Measurements from ENCODE around the gene ZFHX3. TPM values are rescaled to one million over a fixed set of nuclear protein-coding genes. Genes with fewer than 3 reads are reported as not detected.

ZFHX3 gene
- total and polyA plus RNA-seq, 9 of the 15 experiments (the other 6 are each of a cell fraction or from before 2014, with no cell fraction given), result 0.01 to 0.23 (median 0.06) TPM; not detected in 4

DNA sequence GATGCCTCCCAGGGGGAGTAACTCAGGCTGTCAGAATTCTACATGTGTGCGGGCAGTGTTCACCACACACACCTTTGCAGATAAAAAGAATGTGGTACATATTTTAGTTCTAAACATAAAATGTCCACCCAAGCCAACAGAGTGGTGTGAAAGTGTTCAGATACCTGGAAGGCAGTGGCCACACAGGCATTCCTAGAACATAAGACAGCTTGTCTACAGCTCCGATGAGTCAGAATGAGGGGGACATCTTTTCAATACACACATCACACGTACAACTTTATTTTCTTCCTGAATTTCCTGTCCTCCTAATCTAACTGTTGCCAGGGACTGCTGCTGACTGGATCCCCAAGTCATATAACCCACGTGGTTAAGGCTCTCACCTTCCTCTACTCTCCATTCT, 142.3 kb downstream of the ZFHX3 start:
- in situ Hi-C loops (cut with MboI), result no loop called here
- no peaks in the 10 kb centered on the region for H4K20me1 ChIP-seq (replicated peaks; ENCODE audit: control insufficient read depth, insufficient read depth, low read length)
- H3K9me1 ChIP-seq (ENCODE audit: control insufficient read depth, insufficient read depth, low read length), result no peaks in the 10 kb centered on the region
- ChIA-PET CTCF (ENCODE audit: low intra/inter-chr PET ratio) (no interaction called here), POLR2A (no interaction called here)
- H3K36me3 ChIP-seq (ENCODE audit: control insufficient read depth, insufficient read depth, low read length), result no peaks in the 10 kb centered on the region
- ATAC-seq, result no peak
- no peaks in the 10 kb centered on the region for H3K4me1 ChIP-seq (replicated peaks in 1 of 2; ENCODE audit: control insufficient read depth in 2 of 2, insufficient read depth in 2 of 2, low read length in 2 of 2)
- H3K27ac ChIP-seq (ENCODE audit: extremely low read depth, low read depth, low read length), result no peak overlapping the region
- 0% methylated on average over 4 of the region's 4 CpGs for WGBS (ENCODE audit: insufficient coverage, low coverage, missing lambda C conversion rate)
- H3K9ac ChIP-seq (ENCODE audit: insufficient read depth in 1 of 2, low read depth in 2 of 2, low read length in 2 of 2), result no peak overlapping the region
- no peak overlapping the region for H3K4me3 ChIP-seq
- DNase-seq (ENCODE audit: extremely low read depth in 1 of 4, low spot score in 3 of 4), result no peak
- H3K79me2 ChIP-seq (ENCODE audit: control insufficient read depth, insufficient read depth, low read length), result no peaks in the 10 kb centered on the region
- FAIRE-seq, result no peak
- no peak overlapping the region for H3K4me2 ChIP-seq (ENCODE audit: insufficient read depth, low read length)
- intact Hi-C loops (cut with micrococcal nuclease), result no loop called here
- H3K9me3 ChIP-seq (replicated peaks; ENCODE audit: control insufficient read depth, insufficient read depth, low read depth, low read length), result no peaks in the 10 kb centered on the region
- no TSS peak for BruUV-seq (replicated peaks)
- no peak overlapping the region for H2AFZ ChIP-seq (ENCODE audit: low read depth, low read length)
- peaks cover 7 to 51% of the 10 kb centered on the region in 2 experiments; a peak in 4 of 5 replicates for H3K27me3 ChIP-seq (ENCODE audit: control insufficient read depth in 2 of 2, insufficient read depth in 2 of 2, low read length in 2 of 2)
- TF ChIP-seq ZFP36 (IDR thresholded peaks at IDR 0.05; ENCODE audit: low read depth, low read length, partially characterized antibody) (no peak), ZNF197 (CRISPR knock-in tag; IDR thresholded peaks at IDR 0.05; ENCODE audit: low read depth) (no peak), SAFB2 (IDR thresholded peaks at IDR 0.05; ENCODE audit: borderline replicate concordance, low read depth, low read length, severe bottlenecking) (no peak), POLR2AphosphoS5 (IDR thresholded peaks at IDR 0.05; ENCODE audit: control insufficient read depth, insufficient read depth, low read depth, low read length) (no peak), XRCC5 (IDR thresholded peaks at IDR 0.05; ENCODE audit: low read depth, low read length) (no peak), SMARCB1 (IDR thresholded peaks at IDR 0.05; ENCODE audit: insufficient read length, low read depth) (no peak), ZNF41 (CRISPR knock-in tag; conservative IDR thresholded peaks at IDR 0.05) (no peak), KAT8 (IDR thresholded peaks at IDR 0.05; ENCODE audit: low read depth) (no peak), ZNF830 (CRISPR knock-in tag; IDR thresholded peaks at IDR 0.05) (no peak), LARP7 (IDR thresholded peaks at IDR 0.05) (no peak), GABPB1 (CRISPR knock-in tag; IDR thresholded peaks at IDR 0.05) (no peak)
- TF ChIP-seq, protein P1, sequence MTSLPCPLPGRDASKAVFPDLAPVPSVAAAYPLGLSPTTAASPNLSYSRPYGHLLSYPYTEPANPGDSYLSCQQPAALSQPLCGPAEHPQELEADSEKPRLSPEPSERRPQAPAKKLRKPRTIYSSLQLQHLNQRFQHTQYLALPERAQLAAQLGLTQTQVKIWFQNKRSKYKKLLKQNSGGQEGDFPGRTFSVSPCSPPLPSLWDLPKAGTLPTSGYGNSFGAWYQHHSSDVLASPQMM (CRISPR knock-in tag; IDR thresholded peaks at IDR 0.05), result no peak
- TF ChIP-seq, protein P2, sequence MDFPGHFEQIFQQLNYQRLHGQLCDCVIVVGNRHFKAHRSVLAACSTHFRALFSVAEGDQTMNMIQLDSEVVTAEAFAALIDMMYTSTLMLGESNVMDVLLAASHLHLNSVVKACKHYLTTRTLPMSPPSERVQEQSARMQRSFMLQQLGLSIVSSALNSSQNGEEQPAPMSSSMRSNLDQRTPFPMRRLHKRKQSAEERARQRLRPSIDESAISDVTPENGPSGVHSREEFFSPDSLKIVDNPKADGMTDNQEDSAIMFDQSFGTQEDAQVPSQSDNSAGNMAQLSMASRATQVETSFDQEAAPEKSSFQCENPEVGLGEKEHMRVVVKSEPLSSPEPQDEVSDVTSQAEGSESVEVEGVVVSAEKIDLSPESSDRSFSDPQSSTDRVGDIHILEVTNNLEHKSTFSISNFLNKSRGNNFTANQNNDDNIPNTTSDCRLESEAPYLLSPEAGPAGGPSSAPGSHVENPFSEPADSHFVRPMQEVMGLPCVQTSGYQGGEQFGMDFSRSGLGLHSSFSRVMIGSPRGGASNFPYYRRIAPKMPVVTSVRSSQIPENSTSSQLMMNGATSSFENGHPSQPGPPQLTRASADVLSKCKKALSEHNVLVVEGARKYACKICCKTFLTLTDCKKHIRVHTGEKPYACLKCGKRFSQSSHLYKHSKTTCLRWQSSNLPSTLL (IDR thresholded peaks at IDR 0.05), result no peak
- TF ChIP-seq, protein P3, sequence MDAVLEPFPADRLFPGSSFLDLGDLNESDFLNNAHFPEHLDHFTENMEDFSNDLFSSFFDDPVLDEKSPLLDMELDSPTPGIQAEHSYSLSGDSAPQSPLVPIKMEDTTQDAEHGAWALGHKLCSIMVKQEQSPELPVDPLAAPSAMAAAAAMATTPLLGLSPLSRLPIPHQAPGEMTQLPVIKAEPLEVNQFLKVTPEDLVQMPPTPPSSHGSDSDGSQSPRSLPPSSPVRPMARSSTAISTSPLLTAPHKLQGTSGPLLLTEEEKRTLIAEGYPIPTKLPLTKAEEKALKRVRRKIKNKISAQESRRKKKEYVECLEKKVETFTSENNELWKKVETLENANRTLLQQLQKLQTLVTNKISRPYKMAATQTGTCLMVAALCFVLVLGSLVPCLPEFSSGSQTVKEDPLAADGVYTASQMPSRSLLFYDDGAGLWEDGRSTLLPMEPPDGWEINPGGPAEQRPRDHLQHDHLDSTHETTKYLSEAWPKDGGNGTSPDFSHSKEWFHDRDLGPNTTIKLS (IDR thresholded peaks at IDR 0.05; ENCODE audit: borderline replicate concordance, low read depth), result no peak
- TF ChIP-seq, protein P4, sequence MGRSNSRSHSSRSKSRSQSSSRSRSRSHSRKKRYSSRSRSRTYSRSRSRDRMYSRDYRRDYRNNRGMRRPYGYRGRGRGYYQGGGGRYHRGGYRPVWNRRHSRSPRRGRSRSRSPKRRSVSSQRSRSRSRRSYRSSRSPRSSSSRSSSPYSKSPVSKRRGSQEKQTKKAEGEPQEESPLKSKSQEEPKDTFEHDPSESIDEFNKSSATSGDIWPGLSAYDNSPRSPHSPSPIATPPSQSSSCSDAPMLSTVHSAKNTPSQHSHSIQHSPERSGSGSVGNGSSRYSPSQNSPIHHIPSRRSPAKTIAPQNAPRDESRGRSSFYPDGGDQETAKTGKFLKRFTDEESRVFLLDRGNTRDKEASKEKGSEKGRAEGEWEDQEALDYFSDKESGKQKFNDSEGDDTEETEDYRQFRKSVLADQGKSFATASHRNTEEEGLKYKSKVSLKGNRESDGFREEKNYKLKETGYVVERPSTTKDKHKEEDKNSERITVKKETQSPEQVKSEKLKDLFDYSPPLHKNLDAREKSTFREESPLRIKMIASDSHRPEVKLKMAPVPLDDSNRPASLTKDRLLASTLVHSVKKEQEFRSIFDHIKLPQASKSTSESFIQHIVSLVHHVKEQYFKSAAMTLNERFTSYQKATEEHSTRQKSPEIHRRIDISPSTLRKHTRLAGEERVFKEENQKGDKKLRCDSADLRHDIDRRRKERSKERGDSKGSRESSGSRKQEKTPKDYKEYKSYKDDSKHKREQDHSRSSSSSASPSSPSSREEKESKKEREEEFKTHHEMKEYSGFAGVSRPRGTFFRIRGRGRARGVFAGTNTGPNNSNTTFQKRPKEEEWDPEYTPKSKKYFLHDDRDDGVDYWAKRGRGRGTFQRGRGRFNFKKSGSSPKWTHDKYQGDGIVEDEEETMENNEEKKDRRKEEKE (IDR thresholded peaks at IDR 0.05; ENCODE audit: borderline replicate concordance in 1 of 2, control insufficient read depth in 1 of 2, low read depth in 2 of 2, low read length in 1 of 2), result no peak

All from K562 (cell line).